Coronary artery (tissue), 2 donors: Measurements from ENCODE around the gene GXYLT2.

Source experiments
- DNase-seq: peaks from one replicate; pipeline ENCODE4 v3.0.0-alpha.2; 2017; ENCODE audit warnings: low spot score
- H3K27ac ChIP-seq, 2 donors: fragments of 200-600 bp; sonication (generic); one replicate each; pipeline ENCODE4 v1.5.1; 2016 to 2019
- H3K4me3 ChIP-seq: fragments of 200-600 bp; sonication (generic); 2 replicates; pipeline ENCODE4 v1.5.1; 2016; ENCODE audit warnings: mild to moderate bottlenecking, moderate library complexity
- CTCF ChIP-seq: fragments of 200-600 bp; sonication (generic); IDR thresholded peaks from one replicate; pipeline ENCODE4 v1.5.1; 2019; ENCODE audit warnings: antibody characterized with exemption

The GXYLT2 gene

DNA sequence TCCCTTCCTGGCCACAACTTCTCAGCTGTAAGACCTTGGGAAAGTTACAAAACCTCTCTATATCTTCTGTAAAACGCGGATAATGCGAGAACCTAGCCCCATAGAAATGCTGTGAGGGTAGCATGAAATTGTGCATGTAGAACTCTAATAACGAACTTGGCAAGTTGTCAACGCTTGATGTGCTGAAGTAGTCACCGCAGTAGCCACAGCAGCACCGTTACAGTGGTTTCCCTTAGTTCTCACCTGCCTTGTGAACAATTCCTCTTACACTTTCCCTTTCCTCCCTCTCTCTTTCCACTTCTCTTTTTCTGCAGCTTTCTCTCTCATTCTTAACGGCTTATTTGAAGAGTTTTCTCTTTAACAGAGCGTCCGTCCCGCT lies 39.2 kb upstream of the GXYLT2 start:
- H3K4me3 ChIP-seq = peak overlapping the region; percentile 84
- no peak for DNase-seq
- peak overlapping the region in 1 of 2 donors; percentile 81 for H3K27ac ChIP-seq
- TF ChIP-seq CTCF = no peak

- no peak for TF ChIP-seq CTCF
- H3K4me3 ChIP-seq = no peak overlapping the region
- DNase-seq = no peak
- H3K27ac ChIP-seq = no peak overlapping the region
These were observed 32.8 kb upstream of the GXYLT2 start for GRCh38 chr3:72855001-72855400.

DNA sequence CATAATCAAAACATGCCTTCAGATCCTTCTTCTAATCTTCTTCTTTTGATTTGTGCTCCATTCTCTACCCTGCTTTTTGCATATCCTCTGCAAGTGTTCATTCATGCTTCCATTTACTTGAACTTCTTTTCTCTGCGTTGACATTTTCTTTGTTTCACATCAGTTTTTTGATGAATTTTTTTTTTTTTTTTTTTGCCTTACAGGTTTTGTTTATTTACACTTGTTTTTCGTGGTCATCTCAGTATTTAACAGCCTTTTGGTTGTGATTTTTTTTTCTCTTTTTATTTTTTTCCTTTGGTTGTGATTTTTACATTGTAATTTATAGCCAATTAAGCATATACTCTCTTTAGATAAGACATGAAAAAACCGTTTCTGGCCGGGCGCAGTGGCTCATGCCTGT lies 27.8 kb upstream of the GXYLT2 start:
- TF ChIP-seq CTCF = no peak
- DNase-seq = no peak

GRCh38 chr3:72860846-72861245 lies 27.0 kb upstream of the GXYLT2 start:
- no peak for DNase-seq
- no peak for TF ChIP-seq CTCF
- Histone ChIP-seq H3K4me3 (no peak overlapping the region), H3K27ac (no peak overlapping the region)

More for the DNA sequence above, 27.8 kb upstream of the GXYLT2 start:
- no peak overlapping the region for H3K4me3 ChIP-seq
- H3K27ac ChIP-seq = no peak overlapping the region

DNA sequence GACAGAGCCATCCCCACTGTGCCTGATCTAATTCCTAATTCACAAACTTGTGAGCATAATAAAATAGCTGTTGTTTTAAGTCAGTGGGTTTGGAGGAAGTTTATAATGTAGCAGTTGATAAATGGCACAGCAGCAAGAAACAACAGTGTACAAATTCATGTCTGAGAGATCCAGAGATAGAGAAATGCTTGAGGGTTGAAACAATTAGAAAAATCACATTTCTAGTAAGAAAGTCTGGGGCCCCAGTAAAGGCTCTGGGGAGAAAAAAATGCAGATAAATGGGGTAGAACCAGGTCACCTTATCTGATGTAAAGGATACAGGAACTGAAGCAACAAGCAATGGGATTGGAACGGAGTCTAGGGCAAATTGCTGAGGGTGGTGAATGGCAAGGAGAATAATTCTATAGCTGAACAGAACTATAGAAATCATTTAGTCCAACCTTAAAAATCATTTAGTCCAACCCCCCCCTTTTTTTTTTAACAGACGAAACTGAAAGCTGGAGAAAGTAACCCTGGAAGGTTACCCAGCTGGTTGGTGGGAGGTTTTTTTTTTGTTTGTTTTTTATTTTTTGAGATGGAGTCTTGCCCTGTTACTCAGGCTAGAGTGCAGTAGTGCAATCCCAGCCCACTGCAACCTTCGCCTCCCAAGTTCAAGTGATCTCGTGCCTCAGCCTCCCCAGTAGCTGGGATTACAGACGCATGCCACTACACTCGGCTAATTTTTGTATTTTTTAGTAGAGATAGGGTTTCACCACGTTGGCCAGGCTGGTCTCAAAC lies 25.3 kb upstream of the GXYLT2 start:
- Histone ChIP-seq H3K4me3 (no peak overlapping the region), H3K27ac (no peak overlapping the region)
- no peak for DNase-seq
- TF ChIP-seq CTCF = no peak

GRCh38 chr3:72872183-72872582 lies 15.7 kb upstream of the GXYLT2 start:
- Histone ChIP-seq H3K4me3 (no peak overlapping the region), H3K27ac (no peak overlapping the region)
- DNase-seq = no peak
- TF ChIP-seq CTCF = no peak

DNA sequence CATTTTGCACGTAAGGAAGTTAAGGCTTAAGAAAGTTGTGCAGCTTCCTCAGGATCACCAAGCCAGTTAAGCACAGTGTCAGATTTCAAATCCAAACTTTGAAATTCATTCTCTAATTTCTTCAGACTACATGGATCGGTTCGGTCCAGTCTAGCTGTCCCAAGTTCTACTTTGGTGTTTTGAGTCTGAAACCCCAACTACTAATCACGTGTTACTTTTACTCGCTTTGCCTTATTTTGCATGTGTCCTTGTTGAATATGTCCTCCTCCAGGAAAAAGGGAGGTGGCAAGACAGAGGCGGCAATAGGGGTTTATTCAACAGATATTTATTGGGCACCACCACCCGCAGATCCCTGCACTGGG lies 522 bp upstream of the GXYLT2 start:
- no peak for TF ChIP-seq CTCF
- no peak for DNase-seq

More for the DNA sequence above, 522 bp upstream of the GXYLT2 start:
- Histone ChIP-seq H3K4me3 (peak overlapping the region; percentile 76), H3K27ac (peak overlapping the region; percentile 74 to 90)
